Activated CD4-positive, alpha-beta T cell treated with anti-CD3 and anti-CD28 coated beads for 36 hours (primary cell): ENCODE results near the gene FBXL14. TPM values are rescaled to one million over a fixed set of nuclear protein-coding genes. Genes with fewer than 3 reads are reported as not detected.
A peak's percentile ranks its signal among the peaks of the same experiment; 100 is the strongest.

Experiments
- ATAC-seq: fragments of 200-7000 bp; cut with Tn5 transposase; one replicate; pipeline ENCODE4 v1.10.0; 2021; ENCODE audit warnings: mild to moderate bottlenecking, moderate library complexity
- CTCF ChIA-PET: fragments of 350-600 bp; sonication (Branson Sonifier 250); formaldehyde crosslinking; loops from one replicate; lab custom pipeline; 2021; ENCODE audit warnings: antibody characterized with exemption; lab: Charles Lee
- POLR2A ChIA-PET: fragments of 350-600 bp; sonication (Branson Sonifier 250); formaldehyde crosslinking; loops from one replicate; lab custom pipeline; 2021; ENCODE audit warnings: antibody characterized with exemption, inconsistent platforms; lab: Charles Lee
- DNase-seq: peaks from one replicate; pipeline ENCODE4 v3.0.0-alpha.2; 2020
- H3K27ac Mint-ChIP-seq: one replicate; pipeline ENCODE4 v1.8.0; 2021; ENCODE audit warnings: mixed read lengths
- H3K27me3 Mint-ChIP-seq: one replicate; pipeline ENCODE4 v1.8.0; 2021; ENCODE audit warnings: mixed read lengths
- H3K36me3 Mint-ChIP-seq: one replicate; pipeline ENCODE4 v1.8.0; 2021; ENCODE audit warnings: low read depth, mixed read lengths
- H3K4me1 Mint-ChIP-seq: one replicate; pipeline ENCODE4 v1.8.0; 2021; ENCODE audit warnings: mixed read lengths
- H3K4me3 Mint-ChIP-seq: one replicate; pipeline ENCODE4 v1.8.0; 2021; ENCODE audit warnings: mild to moderate bottlenecking, moderate library complexity, mixed read lengths
- H3K9me3 Mint-ChIP-seq: one replicate; pipeline ENCODE4 v1.8.0; 2021; ENCODE audit warnings: low read depth, mixed read lengths
- intact Hi-C, 2 experiments: fragments of 100-400 bp; cut with DNase I in 1 of 2; cut with micrococcal nuclease in 1 of 2; formaldehyde crosslinking; loops; one replicate each; pipeline versions ENCODE4 v1.14.2 to v1.15.1; 2022 to 2024; cut with DNase I, micrococcal nuclease
- total RNA-seq, 2 experiments: library from RNA; stranded (reverse); gene quantifications; one replicate each; pipeline ENCODE4 v1.2.3, GENCODE V29; 2021

Gene FBXL14
- total RNA-seq, 2 experiments from 2014 or later: 17.0 to 17.8 TPM

GRCh38 chr12:1619159-1619558, 24.8 kb upstream of the FBXL14 start:
- H3K27me3 Mint-ChIP-seq: peaks cover 2% of the 10 kb centered on the region
- ChIA-PET POLR2A (interaction anchor here (0.7 kb wide), 1 partner anchor 680 kb away, joined by 3 read pairs; no protein-coding TSS in a partner anchor), CTCF (interaction anchor here (0.6 to 1.2 kb wide), 4 partner anchors 13 to 300 kb away, joined by 3 to 5 read pairs (median 3); no protein-coding TSS in a partner anchor)
- no peaks in the 10 kb centered on the region for H3K36me3 Mint-ChIP-seq
- intact Hi-C loops: no loop called here
- H3K27ac Mint-ChIP-seq: no peak overlapping the region
- peaks cover 21% of the 10 kb centered on the region for H3K4me1 Mint-ChIP-seq
- DNase-seq (no peak), ATAC-seq (no peak)
- no peak overlapping the region for H3K4me3 Mint-ChIP-seq
- H3K9me3 Mint-ChIP-seq: no peaks in the 10 kb centered on the region

DNA sequence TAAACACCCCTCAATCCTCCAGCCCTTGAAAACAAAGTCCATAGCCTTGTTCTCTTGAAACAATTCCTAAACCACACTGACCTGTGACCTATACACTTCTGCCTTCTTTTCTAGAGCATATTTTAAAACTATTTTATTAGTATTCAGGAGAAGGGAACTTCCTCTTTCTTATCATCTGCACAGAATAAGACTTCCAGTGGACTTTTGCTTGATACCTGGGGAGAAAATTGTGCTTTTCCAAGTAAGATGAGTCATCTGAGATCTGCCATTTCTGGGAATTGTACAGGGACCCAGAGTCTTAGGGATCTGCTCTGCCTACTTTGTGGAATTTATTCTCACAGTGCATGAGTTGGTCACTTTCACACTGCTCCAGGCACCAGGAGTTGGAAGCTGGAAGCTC, 24.1 kb upstream of the FBXL14 start:
- CTCF ChIA-PET: no interaction called here
- no peak overlapping the region for H3K27ac Mint-ChIP-seq

DNA sequence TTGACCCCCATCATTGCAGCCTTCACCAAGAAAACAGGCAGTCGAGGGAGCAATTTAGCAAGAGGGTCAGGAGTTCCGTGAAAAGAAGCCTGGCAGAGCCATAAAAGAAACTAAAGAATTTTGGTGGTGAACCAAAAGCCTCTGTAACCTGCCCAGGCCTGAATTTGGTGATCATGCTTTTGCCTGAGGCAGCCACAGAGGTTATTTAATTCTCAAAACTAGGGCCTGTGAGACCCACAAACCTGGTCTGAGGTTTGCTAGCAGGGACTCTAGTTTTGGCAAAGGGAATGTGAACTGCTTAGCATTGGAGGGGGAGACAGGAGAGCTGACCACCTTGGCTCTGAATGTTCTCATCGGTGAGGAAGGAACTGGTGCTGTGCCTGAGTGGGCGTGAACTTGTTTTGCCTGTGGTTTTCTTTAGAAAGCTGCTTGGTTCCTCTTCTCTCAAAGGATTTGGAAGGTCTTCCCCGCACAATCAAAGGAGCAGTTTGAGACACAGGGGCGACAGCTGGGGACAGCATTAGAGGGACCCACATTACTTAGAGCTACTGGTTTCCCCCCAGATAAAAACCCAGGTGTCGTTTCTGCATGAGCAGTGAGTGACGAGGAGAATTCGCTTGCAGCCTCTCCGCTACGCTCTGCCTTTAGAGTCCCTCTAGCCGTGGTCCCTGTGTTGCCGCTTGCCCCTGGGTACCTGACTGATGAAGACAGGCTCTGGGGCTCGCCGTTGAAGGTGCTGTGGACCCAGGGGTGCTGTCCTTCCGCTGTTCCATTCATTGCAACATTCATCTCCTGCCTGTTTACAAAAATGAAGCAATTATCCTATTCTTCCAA, 22.1 kb upstream of the FBXL14 start:
- Mint-ChIP-seq H3K9me3 (no peaks in the 10 kb centered on the region), H3K27ac (no peak overlapping the region), H3K4me3 (no peak overlapping the region), H3K4me1 (peaks cover 21% of the 10 kb centered on the region), H3K36me3 (no peaks in the 10 kb centered on the region), H3K27me3 (peaks cover 2% of the 10 kb centered on the region)
- POLR2A ChIA-PET: no interaction called here
- CTCF ChIA-PET: interaction anchor here (0.9 to 1.4 kb wide), 2 partner anchors 10 to 13 kb away, joined by 3 to 4 read pairs; partner anchors contain the start of gene WNT5B
- no peak for ATAC-seq
- DNase-seq: no peak
- intact Hi-C loops: no loop called here

More for the DNA sequence above, 24.1 kb upstream of the FBXL14 start:
- intact Hi-C loops: no loop called here
- DNase-seq (no peak), ATAC-seq (no peak)
- Mint-ChIP-seq H3K4me3 (no peak overlapping the region), H3K9me3 (no peaks in the 10 kb centered on the region), H3K4me1 (peaks cover 21% of the 10 kb centered on the region), H3K27me3 (peaks cover 2% of the 10 kb centered on the region), H3K36me3 (no peaks in the 10 kb centered on the region)
- POLR2A ChIA-PET: no interaction called here

DNA sequence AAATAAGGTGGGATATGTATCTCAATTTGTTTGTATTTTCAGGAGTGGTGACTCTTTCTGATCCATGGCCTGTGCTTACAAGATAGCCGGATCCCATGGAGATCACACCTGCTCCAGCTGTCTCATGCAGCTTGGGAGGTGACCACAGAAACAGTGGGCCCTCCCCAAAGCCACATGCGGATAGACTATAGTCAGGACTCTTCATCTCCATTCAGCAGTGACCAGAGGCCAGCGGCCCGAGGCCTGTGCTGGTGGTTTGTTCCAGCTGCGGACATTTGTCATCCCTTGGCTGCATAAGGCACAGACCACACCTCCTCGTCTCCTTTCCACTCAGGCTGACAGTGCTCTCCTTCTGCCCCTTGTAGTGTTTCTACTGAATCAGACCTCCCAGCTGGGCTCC, 20.0 kb upstream of the FBXL14 start:
- no peaks in the 10 kb centered on the region for H3K9me3 Mint-ChIP-seq
- no peak overlapping the region for H3K4me3 Mint-ChIP-seq

GRCh38 chr12:1613860-1614259, 19.5 kb upstream of the FBXL14 start:
- ATAC-seq (peak; percentile 73), DNase-seq (no peak)
- H3K4me3 Mint-ChIP-seq: no peak overlapping the region
- ChIA-PET CTCF (no interaction called here), POLR2A (no interaction called here)
- no peak overlapping the region for H3K27ac Mint-ChIP-seq
- peaks cover 2% of the 10 kb centered on the region for H3K27me3 Mint-ChIP-seq
- H3K36me3 Mint-ChIP-seq: no peaks in the 10 kb centered on the region
- intact Hi-C loops: no loop called here
- H3K4me1 Mint-ChIP-seq: peaks cover 9% of the 10 kb centered on the region
- H3K9me3 Mint-ChIP-seq: no peaks in the 10 kb centered on the region

More for the DNA sequence above, 20.0 kb upstream of the FBXL14 start:
- Mint-ChIP-seq H3K36me3 (no peaks in the 10 kb centered on the region), H3K4me1 (peaks cover 12% of the 10 kb centered on the region), H3K27me3 (peaks cover 2% of the 10 kb centered on the region), H3K27ac (no peak overlapping the region)
- ATAC-seq (no peak), DNase-seq (no peak)
- CTCF ChIA-PET: no interaction called here
- intact Hi-C loops: no loop called here
- POLR2A ChIA-PET: no interaction called here

GRCh38 chr12:1611803-1612572, 17.6 kb upstream of the FBXL14 start:
- no peak overlapping the region for H3K4me3 Mint-ChIP-seq
- intact Hi-C loops: no loop called here
- ChIA-PET POLR2A (no interaction called here), CTCF (interaction anchor here (1.0 to 1.2 kb wide), 4 partner anchors 22 to 48 kb away, joined by 3 to 5 read pairs (median 3); no protein-coding TSS in a partner anchor)
- H3K27me3 Mint-ChIP-seq: peaks cover 2% of the 10 kb centered on the region
- H3K4me1 Mint-ChIP-seq: peaks cover 9% of the 10 kb centered on the region
- no peaks in the 10 kb centered on the region for H3K36me3 Mint-ChIP-seq
- H3K9me3 Mint-ChIP-seq: no peaks in the 10 kb centered on the region
- no peak for DNase-seq
- no peak overlapping the region for H3K27ac Mint-ChIP-seq
- ATAC-seq: no peak

GRCh38 chr12:1610072-1610643, 15.8 kb upstream of the FBXL14 start:
- no peak overlapping the region for H3K4me3 Mint-ChIP-seq
- no peak overlapping the region for H3K27ac Mint-ChIP-seq
- H3K9me3 Mint-ChIP-seq: no peaks in the 10 kb centered on the region
- H3K27me3 Mint-ChIP-seq: no peaks in the 10 kb centered on the region
- ATAC-seq: no peak
- ChIA-PET CTCF (interaction anchor here (0.6 kb wide), 1 partner anchor 429 kb away, joined by 3 read pairs; no protein-coding TSS in a partner anchor), POLR2A (interaction anchor here (0.7 kb wide), 1 partner anchor 80 kb away, joined by 3 read pairs; no protein-coding TSS in a partner anchor)
- H3K4me1 Mint-ChIP-seq: peaks cover 12% of the 10 kb centered on the region
- no peaks in the 10 kb centered on the region for H3K36me3 Mint-ChIP-seq
- intact Hi-C loops: no loop called here
- no peak for DNase-seq

DNA sequence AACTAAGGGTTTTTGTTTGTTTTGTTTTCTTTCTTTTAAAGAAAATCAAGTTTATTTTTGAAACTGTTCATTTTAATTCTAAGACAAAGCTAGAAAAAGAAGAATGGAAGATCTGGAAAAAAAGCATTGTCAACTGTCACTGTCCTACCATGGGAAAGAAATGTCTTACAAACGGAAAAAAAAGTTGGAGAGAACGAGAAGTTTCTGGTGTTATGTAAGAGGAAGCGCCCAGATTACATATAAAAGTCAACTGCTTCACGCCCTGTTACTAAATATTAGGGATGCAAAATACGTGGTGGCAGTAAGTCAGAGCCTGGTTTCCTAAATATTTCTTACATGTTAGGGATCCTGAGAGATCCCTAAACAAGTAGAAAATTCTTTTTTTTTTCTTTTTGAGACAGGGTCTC, 14.3 kb upstream of the FBXL14 start:
- intact Hi-C loops: no loop called here
- H3K27ac Mint-ChIP-seq: no peak overlapping the region
- H3K4me1 Mint-ChIP-seq: peaks cover 20% of the 10 kb centered on the region
- no peaks in the 10 kb centered on the region for H3K27me3 Mint-ChIP-seq
- ChIA-PET POLR2A (no interaction called here), CTCF (interaction anchor here (1.4 kb wide), 1 partner anchor 45 kb away, joined by 5 read pairs; no protein-coding TSS in a partner anchor)
- ATAC-seq (no peak), DNase-seq (no peak)
- no peaks in the 10 kb centered on the region for H3K36me3 Mint-ChIP-seq
- no peaks in the 10 kb centered on the region for H3K9me3 Mint-ChIP-seq
- no peak overlapping the region for H3K4me3 Mint-ChIP-seq

DNA sequence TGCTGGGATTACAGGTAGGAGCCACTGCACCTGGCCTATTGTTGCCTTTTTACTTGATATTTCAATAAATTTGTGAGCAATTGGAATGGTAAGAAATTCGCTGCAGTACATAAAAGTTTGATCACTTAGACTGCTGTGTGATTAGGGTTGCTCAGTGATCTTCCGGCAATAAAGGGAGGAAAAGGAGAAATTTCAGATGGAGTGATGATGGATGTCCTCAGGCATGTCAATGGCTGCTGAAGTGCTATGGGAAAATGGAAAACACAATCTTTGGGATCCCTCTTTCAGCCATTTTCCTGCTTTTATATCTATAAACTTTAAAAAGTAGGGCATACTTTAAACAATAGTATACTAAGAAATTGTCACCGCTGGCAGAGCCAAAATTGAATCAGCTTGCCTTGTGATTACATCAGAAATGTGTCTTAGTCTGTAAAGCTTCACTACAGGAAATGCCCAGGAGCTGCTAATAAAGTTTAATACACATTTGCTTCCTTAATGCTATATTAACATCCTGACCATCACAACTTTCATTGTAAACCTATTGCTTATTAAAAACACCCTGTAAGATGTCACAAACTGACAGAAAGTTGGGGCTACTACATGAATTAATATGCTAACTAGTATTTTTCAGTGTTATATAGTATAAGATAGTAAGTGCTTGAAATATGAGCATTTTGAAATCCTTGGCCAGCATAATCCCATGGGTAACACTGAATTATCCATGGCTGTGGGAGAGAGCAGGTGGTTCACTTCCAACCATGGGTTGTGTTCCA, 13.7 kb upstream of the FBXL14 start:
- CTCF ChIA-PET: interaction anchor here (1.4 kb wide), 1 partner anchor 45 kb away, joined by 5 read pairs; no protein-coding TSS in a partner anchor

GRCh38 chr12:1606021-1606622, 11.7 kb upstream of the FBXL14 start:
- H3K27ac Mint-ChIP-seq: peak overlapping the region; percentile 72
- H3K27me3 Mint-ChIP-seq: no peaks in the 10 kb centered on the region
- intact Hi-C loops: no loop called here
- POLR2A ChIA-PET: interaction anchor here (0.9 kb wide), 1 partner anchor 15 kb away, joined by 3 read pairs; no protein-coding TSS in a partner anchor
- CTCF ChIA-PET: interaction anchor here (0.6 to 2.9 kb wide), 8 partner anchors 10 to 488 kb away, joined by 3 to 18 read pairs (median 4); no protein-coding TSS in a partner anchor
- ATAC-seq: peak; percentile 53
- DNase-seq: peak; percentile 90
- peaks cover 38% of the 10 kb centered on the region for H3K4me1 Mint-ChIP-seq
- H3K36me3 Mint-ChIP-seq: no peaks in the 10 kb centered on the region
- H3K4me3 Mint-ChIP-seq: peak overlapping the region; percentile 68
- no peaks in the 10 kb centered on the region for H3K9me3 Mint-ChIP-seq

More for the DNA sequence above, 13.7 kb upstream of the FBXL14 start:
- H3K4me3 Mint-ChIP-seq: no peak overlapping the region
- H3K9me3 Mint-ChIP-seq: no peaks in the 10 kb centered on the region
- ATAC-seq (no peak), DNase-seq (no peak)
- intact Hi-C loops: no loop called here
- no peaks in the 10 kb centered on the region for H3K27me3 Mint-ChIP-seq
- H3K4me1 Mint-ChIP-seq: peaks cover 21% of the 10 kb centered on the region
- POLR2A ChIA-PET: no interaction called here
- no peak overlapping the region for H3K27ac Mint-ChIP-seq
- H3K36me3 Mint-ChIP-seq: no peaks in the 10 kb centered on the region
